Peyer's patch (tissue), 4 donors: ENCODE results near the gene NOL4L. TPM values are rescaled to one million over a fixed set of nuclear protein-coding genes. Genes with fewer than 3 reads are reported as not detected.

Source experiments
- DNase-seq, 3 donors: peaks; one replicate each; pipeline ENCODE4 v3.0.0-alpha.2; 2017 to 2019
- H3K27ac ChIP-seq, 4 donors: fragments of 200-600 bp; sonication (generic); one replicate each; pipeline ENCODE4 v1.5.1; 2016 to 2019
- H3K27me3 ChIP-seq, 2 donors: fragments of 200-600 bp; sonication (generic); one replicate each; pipeline ENCODE4 v1.5.1; 2019
- H3K36me3 ChIP-seq, 3 donors: fragments of 200-600 bp; sonication (generic); one replicate each; pipeline ENCODE4 v1.5.1; 2016 to 2019
- H3K4me1 ChIP-seq, 4 donors: fragments of 200-600 bp; sonication (generic); one replicate each; pipeline ENCODE4 v1.5.1; 2016 to 2019
- H3K4me3 ChIP-seq, 4 donors: fragments of 200-600 bp; sonication (generic); 1 replicate in 3 of 4; 2 replicates in 1 of 4; pipeline ENCODE4 v1.5.1; 2016 to 2019; ENCODE audit warnings: mild to moderate bottlenecking in 1 of 4
- H3K9me3 ChIP-seq, 4 donors: fragments of 200-600 bp; sonication (generic); one replicate each; pipeline ENCODE4 v1.5.1; 2016 to 2019; ENCODE audit warnings: mild to moderate bottlenecking in 1 of 4
- POLR2A ChIP-seq, 2 donors: fragments of 450-650 bp; IDR thresholded peaks; one replicate each; pipeline ENCODE4 v1.5.1; 2017; ENCODE audit warnings: antibody characterized with exemption in 2 of 2, mild to moderate bottlenecking in 2 of 2, moderate library complexity in 2 of 2
- total RNA-seq, 4 donors: library from RNA; depleted of rRNA; stranded (reverse); fragments of >200 nt; gene quantifications; one replicate each; pipeline ENCODE4 v1.1.0, GENCODE V29; 2016
- TF ChIP-seq, protein P1 (sequence below), 6 experiments: fragments of 450-650 bp in 4 of 6; fragments of 200-600 bp in 2 of 6; sonication (generic) in 1 of 6; IDR thresholded peaks; one replicate each; pipeline ENCODE4 v1.5.1; 2017 to 2019; ENCODE audit warnings: antibody characterized with exemption in 6 of 6, mild to moderate bottlenecking in 3 of 6, moderate library complexity in 1 of 6

Gene NOL4L
- total RNA-seq, 4 donors from 2014 or later: 44.6 to 134 (median 109) TPM

DNA sequence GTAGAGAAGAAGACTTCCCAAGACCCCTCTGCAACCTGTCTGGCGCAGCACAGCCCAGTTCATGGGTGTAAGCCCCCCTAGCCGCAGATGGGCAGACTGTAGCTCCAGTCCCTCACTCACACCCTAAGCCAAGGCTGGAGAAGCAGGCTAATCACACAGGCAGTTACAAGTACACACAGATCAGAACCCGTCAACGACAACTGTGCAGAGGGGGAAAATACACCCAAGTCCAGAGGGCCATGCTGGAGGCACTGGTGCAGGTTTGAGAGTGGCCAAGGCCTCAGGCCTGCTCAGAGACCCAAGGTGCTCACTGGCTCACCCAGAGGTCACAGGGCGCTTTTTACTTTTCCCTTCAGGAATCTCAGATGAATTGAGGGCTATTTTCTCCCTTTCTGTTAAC, 106.1 kb downstream of the NOL4L start:
- Histone ChIP-seq H3K27me3 (no peaks in the 10 kb centered on the region), H3K4me3 (no peak overlapping the region), H3K36me3 (no peaks in the 10 kb centered on the region), H3K9me3 (no peaks in the 10 kb centered on the region), H3K4me1 (peaks cover 7 to 81% (median 25%) of the 10 kb centered on the region in 4 donors), H3K27ac (peak overlapping the region in 3 of 4 donors; percentile 88 to 95 (median 93))
- no peak for TF ChIP-seq POLR2A (IDR thresholded peaks at IDR 0.05)
- TF ChIP-seq, protein P1, sequence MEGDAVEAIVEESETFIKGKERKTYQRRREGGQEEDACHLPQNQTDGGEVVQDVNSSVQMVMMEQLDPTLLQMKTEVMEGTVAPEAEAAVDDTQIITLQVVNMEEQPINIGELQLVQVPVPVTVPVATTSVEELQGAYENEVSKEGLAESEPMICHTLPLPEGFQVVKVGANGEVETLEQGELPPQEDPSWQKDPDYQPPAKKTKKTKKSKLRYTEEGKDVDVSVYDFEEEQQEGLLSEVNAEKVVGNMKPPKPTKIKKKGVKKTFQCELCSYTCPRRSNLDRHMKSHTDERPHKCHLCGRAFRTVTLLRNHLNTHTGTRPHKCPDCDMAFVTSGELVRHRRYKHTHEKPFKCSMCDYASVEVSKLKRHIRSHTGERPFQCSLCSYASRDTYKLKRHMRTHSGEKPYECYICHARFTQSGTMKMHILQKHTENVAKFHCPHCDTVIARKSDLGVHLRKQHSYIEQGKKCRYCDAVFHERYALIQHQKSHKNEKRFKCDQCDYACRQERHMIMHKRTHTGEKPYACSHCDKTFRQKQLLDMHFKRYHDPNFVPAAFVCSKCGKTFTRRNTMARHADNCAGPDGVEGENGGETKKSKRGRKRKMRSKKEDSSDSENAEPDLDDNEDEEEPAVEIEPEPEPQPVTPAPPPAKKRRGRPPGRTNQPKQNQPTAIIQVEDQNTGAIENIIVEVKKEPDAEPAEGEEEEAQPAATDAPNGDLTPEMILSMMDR (IDR thresholded peaks at IDR 0.05): no peak
- no peak for DNase-seq

DNA sequence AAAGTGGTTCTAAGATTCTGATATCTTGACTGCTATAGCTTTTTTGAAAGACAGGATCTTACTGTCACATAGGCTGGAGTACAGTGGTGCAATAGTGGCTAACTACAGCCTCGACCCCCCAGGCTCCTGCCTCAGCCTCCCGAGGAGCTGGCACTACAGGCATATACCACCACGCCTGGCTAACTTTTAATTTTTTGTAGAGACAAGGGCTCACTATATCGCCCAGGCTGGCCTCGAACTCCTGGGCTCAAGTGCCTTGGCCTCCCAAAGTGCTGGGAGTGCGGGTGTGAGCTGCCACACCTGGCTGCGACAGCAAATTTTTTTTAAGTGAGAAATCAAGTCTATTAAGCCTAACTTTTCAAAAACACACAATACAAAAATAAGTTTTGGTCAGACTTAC, 106.6 kb downstream of the NOL4L start:
- no peaks in the 10 kb centered on the region for H3K36me3 ChIP-seq

DNA sequence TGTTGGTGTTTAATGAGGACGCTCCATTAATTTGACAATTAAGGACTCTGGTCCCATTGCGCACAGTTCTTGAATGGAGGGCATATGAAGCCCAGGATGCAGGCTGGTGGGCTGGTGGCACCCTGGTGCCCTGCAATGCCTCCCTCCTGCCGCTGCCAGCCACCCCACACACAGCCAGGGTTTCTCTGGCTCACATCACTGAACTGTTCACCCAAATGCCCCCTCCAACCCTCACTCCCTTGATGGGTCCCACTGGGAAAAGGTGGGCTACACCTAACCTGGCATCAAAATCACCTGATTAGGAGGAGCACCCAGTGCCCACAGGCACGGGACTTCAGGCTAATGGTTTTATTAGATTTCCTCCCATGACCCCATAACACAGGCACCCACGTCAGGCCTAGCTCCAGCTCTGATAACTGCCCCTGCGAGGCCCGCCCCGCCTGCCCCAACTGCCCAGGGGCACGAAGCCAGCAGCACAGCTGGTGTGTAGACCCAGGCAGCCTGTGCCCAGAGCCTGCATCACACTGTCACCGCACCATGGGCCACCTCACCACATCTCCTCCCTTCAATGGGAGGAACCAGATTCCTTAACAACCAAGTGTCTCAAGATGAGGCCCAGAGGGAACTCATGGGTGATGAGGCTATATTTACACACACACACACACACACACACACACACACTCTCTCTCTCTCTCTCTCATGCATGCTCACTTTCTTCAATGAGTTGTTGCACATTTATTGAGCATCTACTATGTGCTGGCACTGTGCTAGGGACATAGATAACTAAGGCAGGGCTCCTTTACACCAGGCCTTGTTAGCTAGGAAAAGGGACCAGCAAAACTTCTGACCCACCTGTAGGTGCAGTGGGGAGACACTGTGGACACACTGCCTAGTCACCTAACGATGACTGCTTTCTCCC, 107.3 kb downstream of the NOL4L start:
- Histone ChIP-seq H3K27ac (peak overlapping the region in 3 of 4 donors; percentile 71 to 95 (median 93)), H3K9me3 (no peaks in the 10 kb centered on the region), H3K4me1 (peaks cover 5 to 93% (median 29%) of the 10 kb centered on the region in 4 donors), H3K4me3 (no peak overlapping the region), H3K27me3 (no peaks in the 10 kb centered on the region), H3K36me3 (no peaks in the 10 kb centered on the region)
- peak in 1 of 3 donors; percentile 72 for DNase-seq
- TF ChIP-seq POLR2A (IDR thresholded peaks at IDR 0.05): peak in 1 of 2 donors; percentile 27
- TF ChIP-seq, protein P1 (IDR thresholded peaks at IDR 0.05): no peak

More for the DNA sequence above, 106.6 kb downstream of the NOL4L start:
- TF ChIP-seq, protein P1 (IDR thresholded peaks at IDR 0.05): no peak
- TF ChIP-seq POLR2A (IDR thresholded peaks at IDR 0.05): no peak
- Histone ChIP-seq H3K9me3 (no peaks in the 10 kb centered on the region), H3K4me1 (peaks cover 5 to 86% (median 27%) of the 10 kb centered on the region in 4 donors), H3K27ac (peak overlapping the region in 3 of 4 donors; percentile 71 to 95 (median 93)), H3K4me3 (no peak overlapping the region), H3K27me3 (no peaks in the 10 kb centered on the region)
- no peak for DNase-seq

DNA sequence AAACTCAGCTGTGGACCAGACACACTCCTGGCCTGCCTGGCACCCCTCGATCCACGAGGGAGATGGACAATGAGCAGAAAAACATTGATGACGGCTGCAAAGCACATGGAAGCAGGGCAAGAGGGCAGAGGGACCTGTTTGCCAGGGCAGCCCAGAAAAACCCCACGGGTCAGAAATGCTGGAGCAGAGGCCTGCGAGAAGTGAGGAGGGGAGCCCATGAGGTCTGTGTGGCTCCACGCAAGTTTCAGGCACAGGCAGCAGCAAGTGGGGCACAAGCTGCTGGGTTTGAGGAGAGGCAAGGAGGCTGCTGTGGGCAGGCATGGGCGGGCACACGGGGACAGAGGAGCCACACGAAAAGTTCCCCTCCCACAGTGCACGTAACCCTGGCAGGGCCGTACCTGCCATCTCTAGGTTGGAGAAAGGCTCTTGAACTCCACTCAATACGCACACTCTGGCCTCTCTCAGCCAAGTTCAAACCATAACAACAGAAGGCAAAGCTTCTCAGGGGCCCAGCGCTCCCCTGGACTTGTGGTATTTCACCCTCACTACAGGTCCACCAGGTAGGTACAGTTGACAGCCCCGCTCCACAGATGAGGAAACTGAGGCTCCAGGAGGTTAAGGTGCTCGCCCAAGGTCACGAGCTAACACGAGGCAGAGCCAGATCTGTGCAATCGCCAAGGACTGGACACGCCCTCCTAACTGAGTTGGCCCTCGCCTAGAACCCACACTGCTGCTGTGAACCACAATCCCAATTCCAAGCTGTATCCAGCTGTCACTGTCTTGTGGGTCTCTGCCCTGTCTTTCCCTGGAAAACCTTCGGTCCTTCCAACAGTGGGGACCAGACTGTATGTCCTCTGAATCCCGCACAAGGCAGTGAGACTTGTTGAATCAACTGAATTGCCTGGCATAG, 108.2 kb downstream of the NOL4L start:
- peak in 1 of 3 donors; percentile 53 for DNase-seq
- Histone ChIP-seq H3K4me3 (no peak overlapping the region), H3K9me3 (no peaks in the 10 kb centered on the region), H3K27me3 (no peaks in the 10 kb centered on the region), H3K4me1 (peaks cover 5 to 98% (median 29%) of the 10 kb centered on the region in 4 donors), H3K36me3 (peaks cover 0 to 7% (median 0%) of the 10 kb centered on the region in 3 donors), H3K27ac (peak overlapping the region in 3 of 4 donors; percentile 71 to 95 (median 93))
- no peak for TF ChIP-seq POLR2A (IDR thresholded peaks at IDR 0.05)
- TF ChIP-seq, protein P1 (IDR thresholded peaks at IDR 0.05): no peak
